HG02981 (cell line): Measurements from ENCODE around the gene BEST2.

ENCODE experiments used
- ATAC-seq: cut with Tn5 transposase; IDR thresholded peaks from one replicate; pipeline ENCODE4 v1.9.1; 2021; ENCODE audit warnings: mild to moderate bottlenecking, moderate library complexity; ENCODE audit not compliant: unreplicated experiment

BEST2 gene

GRCh38 chr19:12766051-12766521, 14.5 kb downstream of the BEST2 start:
- no peak for ATAC-seq

GRCh38 chr19:12767150-12767549, 15.6 kb downstream of the BEST2 start:
- no peak for ATAC-seq

DNA sequence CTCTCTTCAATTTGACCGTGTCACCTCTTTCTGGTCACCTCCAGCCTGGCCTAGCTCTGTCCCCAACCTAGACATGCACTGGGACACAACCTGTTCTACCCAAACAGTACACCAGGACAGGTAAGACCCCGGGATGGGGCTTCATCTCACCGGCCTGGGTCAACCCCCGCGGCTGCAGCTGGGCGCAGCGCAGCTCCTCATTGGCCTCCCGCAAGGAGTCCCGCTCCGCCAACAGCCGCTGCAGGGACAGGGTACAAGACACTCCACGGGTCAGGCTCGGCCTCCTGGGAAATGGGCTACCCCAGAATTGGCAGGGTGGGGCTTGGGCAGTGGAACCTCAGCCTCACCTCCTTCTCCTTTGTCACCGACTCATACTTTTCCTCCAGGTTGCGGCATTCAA, 16.1 kb downstream of the BEST2 start:
- ATAC-seq = no peak

- no peak for ATAC-seq
Observed at GRCh38 chr19:12769689-12770088, 18.1 kb downstream of the BEST2 start.

DNA sequence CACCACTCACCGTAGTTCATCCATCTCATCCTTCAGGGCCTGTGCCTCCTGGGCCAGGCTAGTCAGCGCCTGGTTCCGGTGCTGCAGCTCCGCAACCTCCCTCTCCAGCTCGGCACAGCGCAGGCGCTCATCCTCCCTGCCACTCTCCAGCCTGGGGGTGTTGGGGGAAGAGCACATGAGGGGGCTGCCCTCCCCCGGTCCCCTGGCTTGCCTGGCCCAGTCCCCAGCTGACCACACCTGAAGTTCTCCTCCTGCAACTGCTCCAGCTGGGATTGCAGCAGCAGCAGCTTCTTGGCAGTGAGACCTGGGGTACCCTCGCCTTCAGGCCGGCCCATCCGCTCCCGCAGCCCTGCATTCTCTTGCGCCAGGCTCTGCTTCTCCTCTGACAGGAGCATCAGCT, 19.3 kb downstream of the BEST2 start:
- no peak for ATAC-seq

DNA sequence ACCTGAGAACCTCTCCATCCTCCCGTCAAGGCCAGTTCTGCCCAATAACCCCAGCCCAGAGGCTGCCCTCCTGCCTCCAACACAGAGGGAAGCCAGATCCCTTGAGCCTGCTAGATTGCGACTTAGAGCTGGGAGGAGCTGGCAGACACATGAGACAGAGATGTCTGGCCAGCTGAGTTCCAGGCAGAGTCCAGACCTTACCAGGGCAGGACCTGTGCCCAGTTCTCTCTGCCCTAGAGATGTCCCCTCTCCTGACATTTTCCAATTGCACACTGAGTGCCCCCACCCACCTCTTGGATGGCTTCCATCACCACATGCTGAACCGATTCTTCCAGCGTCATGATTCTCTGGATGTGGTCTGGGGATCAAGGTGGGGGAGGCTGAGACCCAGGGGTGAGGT, 20.7 kb downstream of the BEST2 start:
- ATAC-seq = no peak

GRCh38 chr19:12773571-12773970, 22.0 kb downstream of the BEST2 start:
- no peak for ATAC-seq

DNA sequence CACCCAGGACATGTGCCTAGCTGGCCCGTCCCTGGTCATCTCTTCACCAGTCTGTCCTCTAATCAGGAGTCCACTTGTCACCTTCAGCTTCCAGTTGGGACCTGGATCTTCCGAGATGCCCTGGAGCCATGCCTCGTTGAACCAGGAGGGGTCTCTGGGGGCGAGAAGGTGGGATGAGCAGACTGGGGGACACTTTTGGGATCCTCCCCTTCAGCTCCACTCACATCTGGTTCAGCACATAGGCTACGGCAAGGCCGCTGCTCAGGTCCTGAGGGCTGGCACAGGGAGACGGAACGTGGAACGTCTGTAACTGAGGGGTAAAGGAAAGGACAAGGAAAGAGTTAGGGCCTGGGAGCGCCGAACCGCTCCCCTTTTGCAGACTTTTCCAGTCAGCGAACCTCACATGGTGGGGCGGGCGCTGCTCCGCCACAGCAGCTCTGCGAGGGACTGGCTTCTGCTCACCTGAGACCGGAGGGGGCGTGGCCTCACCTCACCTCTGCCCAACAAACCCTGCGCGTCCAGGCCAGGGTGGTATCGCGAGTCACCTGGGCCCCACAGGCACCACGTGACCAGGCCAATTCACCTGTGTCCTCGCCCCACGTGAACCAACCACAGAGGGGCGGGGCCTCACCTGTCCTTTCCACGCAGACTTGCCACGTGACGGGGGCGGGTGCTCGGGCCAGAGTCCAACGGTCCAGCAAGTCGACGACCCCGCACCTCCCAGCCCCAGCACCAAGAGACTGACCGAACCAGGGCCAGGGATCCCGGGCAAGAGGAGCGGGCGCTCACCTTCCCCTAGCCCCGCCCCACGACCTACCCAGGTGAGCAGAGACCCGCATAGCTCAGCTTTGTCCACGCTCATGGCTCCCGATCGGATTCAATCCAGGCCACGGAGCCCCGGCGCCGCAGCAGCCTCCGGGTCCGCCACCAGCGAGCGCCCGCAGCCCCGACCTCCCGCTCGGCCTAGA, 23.3 kb downstream of the BEST2 start, which contains the start of gene HOOK2:
TSS of gene HOOK2 (minus strand) at position 965 of the 968 bp plus-strand sequence. CDS start at position 862, 103 bp downstream.
- no peak for ATAC-seq

DNA sequence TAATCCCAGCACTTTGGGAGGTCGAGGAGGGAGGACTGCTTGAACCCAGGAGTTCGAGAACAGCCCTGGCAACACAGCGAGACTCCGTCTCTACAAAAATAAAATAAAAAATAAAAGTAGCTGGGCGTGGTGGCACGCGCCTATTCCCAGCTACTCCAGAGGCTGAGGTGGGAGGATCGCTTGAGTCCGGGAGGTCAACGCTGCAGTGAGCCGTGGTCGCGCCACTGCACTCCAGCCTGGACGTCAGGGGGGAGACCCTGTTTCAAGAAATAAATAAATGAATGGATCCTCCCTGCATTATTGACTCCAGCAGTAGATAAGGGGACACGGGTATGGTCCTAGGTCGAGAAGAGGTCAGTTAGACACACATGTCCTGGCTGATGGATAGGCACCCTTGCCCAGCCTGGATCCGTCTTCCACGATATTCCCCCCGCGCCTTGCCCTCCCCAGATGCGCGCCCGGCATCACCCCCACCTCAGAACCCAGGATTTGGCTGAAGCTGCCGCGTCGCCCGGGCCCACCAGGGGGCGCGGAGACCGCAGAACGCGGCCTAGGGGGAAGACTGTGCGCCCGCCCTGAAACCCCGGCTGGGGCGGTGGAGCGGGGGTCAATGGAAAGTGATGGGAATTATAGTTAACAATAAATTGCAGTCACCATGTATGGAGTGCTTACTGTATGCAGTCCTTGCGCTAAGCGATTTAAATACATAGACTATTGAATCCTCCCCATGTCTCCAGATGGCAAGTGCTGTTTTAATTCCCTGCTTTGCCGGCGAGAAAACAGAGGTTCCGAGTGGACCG, 25.8 kb downstream of the BEST2 start:
- no peak for ATAC-seq

DNA sequence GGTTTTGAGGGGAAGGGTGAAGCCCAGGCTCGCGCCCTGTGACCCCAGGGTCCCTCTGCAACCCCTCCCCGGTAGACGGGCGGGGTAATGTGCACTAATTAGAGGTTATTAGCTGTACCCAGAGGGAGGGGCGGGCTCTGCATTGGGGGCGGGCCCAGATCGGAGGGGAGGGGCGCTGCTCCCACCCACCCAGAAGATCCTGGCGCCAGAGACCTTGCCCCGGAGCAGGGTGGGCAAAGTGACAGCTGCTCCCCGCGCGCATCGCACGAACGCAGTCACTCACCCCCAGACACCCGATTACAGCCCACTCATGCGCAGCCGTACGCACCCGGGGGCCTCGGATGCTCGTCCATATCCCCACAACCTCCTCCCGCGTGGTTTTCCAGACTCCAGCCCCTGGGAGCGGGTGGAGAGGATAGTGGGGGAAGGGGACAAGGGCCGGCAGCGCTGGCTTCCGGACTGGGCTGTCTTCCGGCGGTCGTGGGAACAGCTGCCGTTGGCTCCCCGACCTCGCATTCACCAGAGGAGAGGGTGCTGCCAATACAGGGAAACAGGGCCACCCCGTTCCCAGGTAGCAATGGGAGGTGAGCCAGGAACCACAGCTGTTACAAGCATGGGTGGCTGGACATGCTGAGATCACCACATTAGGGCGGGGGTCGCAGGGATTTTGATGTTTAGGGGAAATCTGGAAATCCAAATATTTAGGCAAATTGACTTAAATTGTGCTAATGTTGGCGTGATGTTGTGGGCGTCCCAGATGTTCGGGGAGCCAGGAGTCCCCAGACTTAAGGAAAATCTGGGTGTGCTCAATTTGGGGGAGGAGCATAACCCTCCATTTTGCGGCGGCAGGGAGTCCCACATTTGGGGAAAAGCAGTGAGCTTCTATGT, 26.7 kb downstream of the BEST2 start:
- no peak for ATAC-seq

DNA sequence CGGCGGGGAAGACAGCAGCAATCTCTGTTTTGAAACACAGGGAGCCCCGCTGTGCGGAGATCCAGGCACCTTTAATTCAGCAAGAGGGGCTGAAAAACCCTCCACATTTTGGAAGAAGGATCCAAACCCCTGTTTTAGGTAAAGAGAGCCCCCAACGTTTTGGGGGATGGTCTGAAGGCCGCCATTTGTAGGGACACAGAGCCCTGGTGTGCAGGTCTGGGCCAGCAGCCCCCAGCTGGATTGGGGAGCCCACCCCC, 27.2 kb downstream of the BEST2 start:
- ATAC-seq = no peak

- ATAC-seq = no peak
Observed at GRCh38 chr19:12779162-12779993, 27.8 kb downstream of the BEST2 start.

DNA sequence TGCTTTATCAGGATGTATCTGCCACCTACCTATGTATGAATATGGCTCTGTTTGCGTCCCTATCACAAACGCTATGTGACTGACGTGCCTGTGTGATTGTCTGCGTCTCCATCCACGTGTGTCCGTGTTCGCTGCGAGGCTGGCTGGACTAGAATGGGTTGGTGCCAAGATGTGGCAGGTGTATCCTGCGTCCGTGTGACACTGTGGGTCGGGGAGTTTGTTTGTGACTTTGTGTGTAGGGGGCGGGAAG, 30.5 kb downstream of the BEST2 start:
- ATAC-seq = peak; percentile 17

- peak; percentile 36 for ATAC-seq
Observed at GRCh38 chr19:12782424-12783290, 31.1 kb downstream of the BEST2 start.

DNA sequence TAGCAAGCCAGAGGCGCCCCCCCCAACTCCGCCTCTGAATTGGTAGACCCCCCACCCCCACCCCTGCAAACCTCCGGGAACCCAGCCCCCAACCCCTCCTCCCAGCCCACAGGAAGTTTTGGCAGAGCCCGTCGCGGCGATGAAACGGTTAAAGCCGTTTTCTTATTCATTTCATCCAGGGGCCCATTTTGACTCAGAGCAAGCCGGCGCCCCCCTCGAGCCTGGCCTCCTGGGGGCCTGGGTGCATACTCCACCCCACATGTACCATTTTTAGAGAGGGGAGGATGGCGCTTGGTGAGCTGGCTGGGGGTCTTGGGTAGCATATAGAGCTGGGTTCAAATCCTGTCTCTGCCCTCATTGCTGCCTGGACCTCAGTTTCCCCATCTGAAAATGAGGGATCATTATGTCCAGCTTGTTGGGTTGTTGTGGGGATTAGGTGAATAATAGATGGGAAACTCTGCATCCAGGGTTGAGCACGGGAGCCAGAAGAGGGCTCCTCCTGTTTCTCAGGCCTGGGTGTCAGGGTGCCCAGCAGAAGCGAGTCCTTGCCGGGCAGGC, 31.8 kb downstream of the BEST2 start:
- ATAC-seq = no peak

DNA sequence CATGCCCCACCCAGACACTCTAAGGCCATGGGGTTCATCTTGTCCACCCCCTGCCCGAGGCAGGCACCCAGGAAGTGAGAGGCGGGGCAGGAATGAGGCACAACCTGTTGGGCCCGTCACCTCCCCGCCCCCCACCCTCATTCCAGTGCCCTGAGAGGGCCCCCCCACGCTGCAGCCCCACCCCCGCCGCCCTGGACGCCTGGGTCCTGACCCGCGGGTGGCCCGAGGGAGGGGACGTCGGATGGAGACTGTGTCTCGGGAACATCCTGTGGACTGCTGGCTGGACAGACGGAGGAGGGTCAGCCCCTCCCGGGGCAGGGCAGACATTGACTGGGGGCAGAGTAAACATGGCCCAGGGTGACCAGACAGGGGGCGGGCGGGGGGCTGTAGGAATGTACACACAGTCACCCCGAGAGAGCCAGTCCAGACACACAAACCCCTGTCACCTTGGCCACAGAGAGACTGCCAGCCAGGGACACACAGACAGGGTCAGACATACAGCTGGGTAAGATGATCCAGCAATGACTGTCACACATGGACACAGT, 32.3 kb downstream of the BEST2 start:
- ATAC-seq = no peak

DNA sequence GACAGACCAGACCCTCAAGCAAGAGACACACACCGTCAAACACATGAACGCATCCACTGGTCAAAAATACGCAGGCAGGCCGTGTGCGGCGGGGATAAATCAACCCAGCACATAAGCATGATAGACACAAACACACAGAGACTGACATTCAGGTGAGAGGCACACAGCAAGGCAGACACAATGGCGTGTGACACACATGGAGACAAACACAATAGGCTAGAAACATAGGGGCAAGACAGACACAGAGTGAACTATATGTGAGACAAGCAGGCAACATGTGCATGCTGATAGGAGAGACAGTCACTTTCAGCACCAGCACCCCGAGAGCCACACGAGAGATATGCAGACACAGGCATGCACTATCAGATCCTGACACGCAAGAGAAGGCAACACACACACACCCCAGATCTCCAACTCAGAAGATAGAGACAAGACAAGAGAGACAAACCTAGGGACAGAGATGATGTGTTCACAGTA, 32.8 kb downstream of the BEST2 start:
- ATAC-seq = no peak

DNA sequence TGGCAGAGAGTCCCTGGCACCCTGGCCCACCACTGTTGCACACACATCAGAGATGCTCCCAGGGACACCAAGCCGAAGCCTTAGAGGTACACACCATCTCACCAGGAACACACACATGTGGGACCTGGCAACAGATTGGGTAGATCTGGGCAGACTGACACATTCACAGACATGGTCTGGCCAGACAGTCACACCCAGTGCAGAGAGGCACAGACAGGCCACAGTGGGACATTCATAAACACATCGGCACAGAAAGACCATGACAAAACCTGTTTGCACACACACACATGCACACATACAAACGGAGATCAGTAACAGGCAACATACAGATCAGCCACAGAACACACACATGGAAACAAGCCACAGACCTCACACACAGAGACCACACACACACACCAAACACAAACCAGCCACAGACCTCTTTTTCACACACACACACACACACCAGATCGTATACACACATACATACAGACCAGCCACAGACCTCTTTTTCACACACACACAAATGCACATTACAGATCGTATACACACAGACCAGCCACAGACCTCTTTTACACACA, 33.4 kb downstream of the BEST2 start:
- no peak for ATAC-seq
